ENCODE measurements around the gene ZNF710. TPM values are rescaled to one million over a fixed set of nuclear protein-coding genes. Genes with fewer than 3 reads are reported as not detected.

ZNF710 gene
- total and polyA plus RNA-seq, 2 experiments from 2014 or later = 7.8 to 22.2 TPM

GRCh38 chr15:90086868-90087268 lies 85.7 kb downstream of the ZNF710 start:
- peaks cover 52% of the 10 kb centered on the region for H3K36me3 ChIP-seq
- no peaks in the 10 kb centered on the region for H3K9me3 ChIP-seq (ENCODE audit: low read depth)

DNA sequence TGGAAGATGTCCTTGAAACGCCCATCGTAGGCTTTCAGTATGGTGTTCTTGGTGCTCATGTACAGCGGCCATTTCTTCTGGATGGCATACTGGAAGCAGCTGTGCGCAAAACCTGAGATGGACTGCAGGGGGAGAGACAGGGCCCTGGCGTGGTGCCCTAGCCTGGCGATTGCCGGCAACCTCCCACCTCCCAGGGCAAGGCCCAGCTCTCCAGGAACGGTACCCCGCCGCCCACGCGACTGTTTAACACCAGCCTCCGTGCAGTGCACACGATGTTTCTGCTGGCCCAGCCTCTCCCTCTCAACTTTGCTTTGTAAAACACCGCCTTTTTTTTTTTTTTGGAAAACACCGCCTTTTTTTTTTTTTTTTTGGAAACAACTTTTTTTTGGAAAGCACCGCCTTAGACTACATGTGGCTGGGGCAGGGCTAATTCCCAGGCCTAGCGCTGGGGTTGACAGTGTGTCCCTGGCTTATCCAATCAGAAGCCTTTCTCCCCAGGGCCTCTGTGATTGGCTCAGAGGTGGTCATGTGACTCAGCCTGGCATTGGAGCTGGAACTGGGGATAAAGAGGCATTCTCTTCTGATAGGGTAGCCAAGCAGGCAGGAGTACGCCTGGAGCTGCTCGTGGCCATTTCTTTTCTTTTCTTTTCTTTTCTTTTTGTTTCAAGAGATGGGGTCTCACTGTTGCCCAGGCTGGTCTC lies 86.5 kb downstream of the ZNF710 start:
- H3K27me3 ChIP-seq = no peaks in the 10 kb centered on the region
- H3K27ac ChIP-seq = no peak overlapping the region
- H3K36me3 ChIP-seq = peaks cover 50% of the 10 kb centered on the region
- no peaks in the 10 kb centered on the region for H3K9me3 ChIP-seq (ENCODE audit: low read depth)
- no peaks in the 10 kb centered on the region for H3K4me1 ChIP-seq (ENCODE audit: low read depth)
- TF ChIP-seq, protein P1, sequence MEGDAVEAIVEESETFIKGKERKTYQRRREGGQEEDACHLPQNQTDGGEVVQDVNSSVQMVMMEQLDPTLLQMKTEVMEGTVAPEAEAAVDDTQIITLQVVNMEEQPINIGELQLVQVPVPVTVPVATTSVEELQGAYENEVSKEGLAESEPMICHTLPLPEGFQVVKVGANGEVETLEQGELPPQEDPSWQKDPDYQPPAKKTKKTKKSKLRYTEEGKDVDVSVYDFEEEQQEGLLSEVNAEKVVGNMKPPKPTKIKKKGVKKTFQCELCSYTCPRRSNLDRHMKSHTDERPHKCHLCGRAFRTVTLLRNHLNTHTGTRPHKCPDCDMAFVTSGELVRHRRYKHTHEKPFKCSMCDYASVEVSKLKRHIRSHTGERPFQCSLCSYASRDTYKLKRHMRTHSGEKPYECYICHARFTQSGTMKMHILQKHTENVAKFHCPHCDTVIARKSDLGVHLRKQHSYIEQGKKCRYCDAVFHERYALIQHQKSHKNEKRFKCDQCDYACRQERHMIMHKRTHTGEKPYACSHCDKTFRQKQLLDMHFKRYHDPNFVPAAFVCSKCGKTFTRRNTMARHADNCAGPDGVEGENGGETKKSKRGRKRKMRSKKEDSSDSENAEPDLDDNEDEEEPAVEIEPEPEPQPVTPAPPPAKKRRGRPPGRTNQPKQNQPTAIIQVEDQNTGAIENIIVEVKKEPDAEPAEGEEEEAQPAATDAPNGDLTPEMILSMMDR (IDR thresholded peaks at IDR 0.05; ENCODE audit: low read depth, low read length) = peak; percentile 28
- peak in 1 of 2 donors; percentile 36 for DNase-seq (ENCODE audit: low read depth in 1 of 2, low spot score in 1 of 2)
- no peak overlapping the region for H3K4me3 ChIP-seq

More at GRCh38 chr15:90086868-90087268, 85.7 kb downstream of the ZNF710 start:
- Histone ChIP-seq H3K4me1 (ENCODE audit: low read depth) (no peaks in the 10 kb centered on the region), H3K4me3 (no peak overlapping the region), H3K27me3 (no peaks in the 10 kb centered on the region), H3K27ac (no peak overlapping the region)
- DNase-seq (ENCODE audit: low read depth in 1 of 2, low spot score in 1 of 2) = peak in 1 of 2 donors; percentile 53
- TF ChIP-seq, protein P1 (IDR thresholded peaks at IDR 0.05; ENCODE audit: low read depth, low read length) = peak; percentile 78

- TF ChIP-seq, protein P1 (IDR thresholded peaks at IDR 0.05; ENCODE audit: low read depth, low read length) = no peak
- Histone ChIP-seq H3K9me3 (ENCODE audit: low read depth) (no peaks in the 10 kb centered on the region), H3K27ac (no peak overlapping the region), H3K27me3 (no peaks in the 10 kb centered on the region), H3K36me3 (peaks cover 32% of the 10 kb centered on the region), H3K4me1 (ENCODE audit: low read depth) (peaks cover 15% of the 10 kb centered on the region), H3K4me3 (no peak overlapping the region)
- DNase-seq (ENCODE audit: low read depth in 1 of 2, low spot score in 1 of 2) = no peak
Measured at GRCh38 chr15:90090226-90090848, 89.2 kb downstream of the ZNF710 start.

DNA sequence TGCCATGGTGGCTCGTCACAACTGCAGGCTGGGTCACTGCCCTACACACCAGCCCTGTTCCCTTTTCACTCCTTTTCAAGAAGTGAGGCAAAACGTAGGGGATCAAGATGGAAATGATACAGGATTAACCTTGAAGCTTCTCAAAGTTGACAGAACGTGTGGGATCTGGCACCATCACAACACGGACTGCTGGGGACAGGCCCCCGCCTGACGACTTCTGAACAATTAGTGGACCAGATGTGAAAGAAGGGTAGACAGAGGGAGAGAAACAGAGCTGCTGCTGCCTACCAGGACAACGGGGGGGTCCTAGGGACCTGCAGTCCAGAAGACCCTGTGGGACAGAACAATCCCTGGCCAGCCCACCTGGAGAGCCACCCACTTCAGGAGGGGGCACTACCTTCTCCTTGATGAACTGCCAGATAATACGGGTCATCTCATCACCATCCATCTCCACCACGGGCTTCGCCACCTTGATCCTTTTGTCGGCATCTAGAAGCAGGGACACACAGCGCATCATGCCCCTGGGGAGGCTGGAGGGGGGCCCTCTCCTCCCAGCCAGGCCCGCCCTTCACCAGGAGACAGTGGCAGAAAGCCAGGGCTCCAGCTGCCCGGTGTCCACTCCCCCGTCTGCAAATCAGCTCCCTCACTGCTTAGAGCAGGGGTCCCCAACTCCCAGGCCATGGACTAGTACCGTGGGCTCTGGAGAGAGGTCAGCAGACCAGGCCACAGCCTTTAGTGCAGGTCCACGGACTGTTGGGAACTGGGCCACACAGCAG lies 90.2 kb downstream of the ZNF710 start:
- no peak for DNase-seq (ENCODE audit: low read depth in 1 of 2, low spot score in 1 of 2)
- Histone ChIP-seq H3K36me3 (peaks cover 24% of the 10 kb centered on the region), H3K27me3 (no peaks in the 10 kb centered on the region), H3K9me3 (ENCODE audit: low read depth) (no peaks in the 10 kb centered on the region), H3K27ac (no peak overlapping the region), H3K4me1 (ENCODE audit: low read depth) (peaks cover 20% of the 10 kb centered on the region), H3K4me3 (no peak overlapping the region)
- TF ChIP-seq, protein P1 (IDR thresholded peaks at IDR 0.05; ENCODE audit: low read depth, low read length) = no peak

GRCh38 chr15:90095521-90095959 lies 94.4 kb downstream of the ZNF710 start:
- H3K27me3 ChIP-seq = no peaks in the 10 kb centered on the region
- TF ChIP-seq, protein P1 (IDR thresholded peaks at IDR 0.05; ENCODE audit: low read depth, low read length) = no peak
- no peaks in the 10 kb centered on the region for H3K9me3 ChIP-seq (ENCODE audit: low read depth)
- peak in 1 of 2 donors; percentile 64 for DNase-seq (ENCODE audit: low read depth in 1 of 2, low spot score in 1 of 2)
- H3K36me3 ChIP-seq = peaks cover 6% of the 10 kb centered on the region
- peak overlapping the region; percentile 42 for H3K27ac ChIP-seq
- no peak overlapping the region for H3K4me3 ChIP-seq
- peaks cover 46% of the 10 kb centered on the region for H3K4me1 ChIP-seq (ENCODE audit: low read depth)

Measured in cardiac muscle cell (in vitro differentiated cells and primary cell).